Measurements from ENCODE around the gene ZNF653. TPM values are rescaled to one million over a fixed set of nuclear protein-coding genes. Genes with fewer than 3 reads are reported as not detected.

ZNF653 gene
- total RNA-seq, 8 experiments from 2014 or later: 2.5 to 12.8 (median 8.4) TPM

- H3K27ac ChIP-seq: peak overlapping the region; percentile 95 to 96
- WGBS, 10 experiments: 6 to 77% (median 42%) methylated on average over 2 to 7 of the region's 20 CpGs; no CpG with 5 or more reads in 6 of the 10 experiments
- peak; percentile 17 to 49 (median 38) for ATAC-seq (replicated peaks in 6 of 8)
- in situ Hi-C loops (cut with MboI; ENCODE audit: low pct_unique_long_range_greater_than_20kb in 2 of 9, low sequenced_read_pairs in 9 of 9, unreplicated experiment in 9 of 9): no loop called here
- peak overlapping the region; percentile 72 to 87 (median 82) for H3K4me3 ChIP-seq
- H3K4me1 ChIP-seq (replicated peaks in 1 of 2): peaks cover 9 to 14% of the 10 kb centered on the region in 2 donors
Measured at GRCh38 chr19:11506101-11506555, 489 bp upstream of the ZNF653 start.

GRCh38 chr19:11505032-11505503 is 571 bp downstream of the ZNF653 start:
- ATAC-seq (replicated peaks in 6 of 8): peak; percentile 88 to 94 (median 92)

GRCh38 chr19:11504502-11505031 is 1.1 kb downstream of the ZNF653 start:
- no peak for ATAC-seq (replicated peaks in 6 of 8)
- peak overlapping the region; percentile 72 to 87 (median 82) for H3K4me3 ChIP-seq
- in situ Hi-C loops (cut with MboI; ENCODE audit: low pct_unique_long_range_greater_than_20kb in 2 of 9, low sequenced_read_pairs in 9 of 9, unreplicated experiment in 9 of 9): no loop called here
- H3K4me1 ChIP-seq (replicated peaks in 1 of 2): peaks cover 9 to 14% of the 10 kb centered on the region in 2 donors
- peak overlapping the region in 1 of 2 donors; percentile 17 for H3K27ac ChIP-seq
- WGBS, 10 experiments: 40 to 100% (median 66%) methylated on average over 1 to 5 of the region's 7 CpGs; no CpG with 5 or more reads in 2 of the 10 experiments

More at GRCh38 chr19:11505032-11505503, 571 bp downstream of the ZNF653 start:
- peak overlapping the region; percentile 72 to 87 (median 82) for H3K4me3 ChIP-seq
- in situ Hi-C loops (cut with MboI; ENCODE audit: low pct_unique_long_range_greater_than_20kb in 2 of 9, low sequenced_read_pairs in 9 of 9, unreplicated experiment in 9 of 9): no loop called here
- peaks cover 9 to 14% of the 10 kb centered on the region in 2 donors for H3K4me1 ChIP-seq (replicated peaks in 1 of 2)
- WGBS, 10 experiments: no CpG with 5 or more reads among the region's 33 CpGs
- peak overlapping the region; percentile 95 to 96 for H3K27ac ChIP-seq

- no peak overlapping the region for H3K27ac ChIP-seq
- H3K4me3 ChIP-seq: no peak overlapping the region
- in situ Hi-C loops (cut with MboI; ENCODE audit: low pct_unique_long_range_greater_than_20kb in 2 of 9, low sequenced_read_pairs in 9 of 9, unreplicated experiment in 9 of 9): loop anchor here in 3 of 9 experiments (25.0 kb wide), 1 partner anchor 213 kb away; the partner anchor contains the start of gene TSPAN16 (in 3 of the 3)
- 60 to 100% (median 86%) methylated on average over 1 to 6 of the region's 7 CpGs; no CpG with 5 or more reads in 3 of the 10 experiments for WGBS, 10 experiments
- no peak for ATAC-seq (replicated peaks in 6 of 8)
- H3K4me1 ChIP-seq (replicated peaks in 1 of 2): peaks cover 0 to 5% of the 10 kb centered on the region in 2 donors
Measured at GRCh38 chr19:11499890-11500420, 5.7 kb downstream of the ZNF653 start.

- Histone ChIP-seq H3K27ac (no peak overlapping the region), H3K4me3 (no peak overlapping the region), H3K4me1 (replicated peaks in 1 of 2) (peaks cover 0 to under 1% of the 10 kb centered on the region in 2 donors)
- in situ Hi-C loops (cut with MboI; ENCODE audit: low pct_unique_long_range_greater_than_20kb in 2 of 9, low sequenced_read_pairs in 9 of 9, unreplicated experiment in 9 of 9): loop anchor here in 3 of 9 experiments (25.0 kb wide), 1 partner anchor 212 kb away; the partner anchor contains the start of gene TSPAN16 (in 3 of the 3)
- 50 to 100% (median 97%) methylated on average over 1 to 5 of the region's 6 CpGs; no CpG with 5 or more reads in 3 of the 10 experiments for WGBS, 10 experiments
- ATAC-seq (replicated peaks in 6 of 8): no peak
Measured at GRCh38 chr19:11499220-11499726, 6.4 kb downstream of the ZNF653 start.

GRCh38 chr19:11496391-11497163 is 9.1 kb downstream of the ZNF653 start:
- in situ Hi-C loops (cut with MboI; ENCODE audit: low pct_unique_long_range_greater_than_20kb in 2 of 9, low sequenced_read_pairs in 9 of 9, unreplicated experiment in 9 of 9): loop anchor here in 3 of 9 experiments (25.0 kb wide), 1 partner anchor 209 kb away; the partner anchor contains the start of gene TSPAN16 (in 3 of the 3)
- Histone ChIP-seq H3K4me3 (no peak overlapping the region), H3K4me1 (replicated peaks in 1 of 2) (no peaks in the 10 kb centered on the region), H3K27ac (no peak overlapping the region)
- ATAC-seq (replicated peaks in 6 of 8): peak; percentile 54 to 99 (median 70)
- WGBS, 10 experiments: 25 to 100% (median 73%) methylated on average over 1 to 7 of the region's 17 CpGs; no CpG with 5 or more reads in 4 of the 10 experiments

- H3K27ac ChIP-seq: no peak overlapping the region
- 80 to 100% (median 100%) methylated on average over 1 to 9 of the region's 22 CpGs; no CpG with 5 or more reads in 3 of the 10 experiments for WGBS, 10 experiments
- in situ Hi-C loops (cut with MboI; ENCODE audit: low pct_unique_long_range_greater_than_20kb in 2 of 9, low sequenced_read_pairs in 9 of 9, unreplicated experiment in 9 of 9): loop anchor here in 3 of 9 experiments (25.0 kb wide), 1 partner anchor 209 kb away; the partner anchor contains the start of gene TSPAN16 (in 3 of the 3)
- no peak overlapping the region for H3K4me3 ChIP-seq
- no peaks in the 10 kb centered on the region for H3K4me1 ChIP-seq (replicated peaks in 1 of 2)
- peak in 4 of 8 experiments; percentile 5 to 25 (median 10) for ATAC-seq (replicated peaks in 6 of 8)
Measured at GRCh38 chr19:11495885-11496284, 9.8 kb downstream of the ZNF653 start.

GRCh38 chr19:11495481-11495880 is 10.2 kb downstream of the ZNF653 start:
- in situ Hi-C loops (cut with MboI; ENCODE audit: low pct_unique_long_range_greater_than_20kb in 2 of 9, low sequenced_read_pairs in 9 of 9, unreplicated experiment in 9 of 9): loop anchor here in 3 of 9 experiments (25.0 kb wide), 1 partner anchor 208 kb away; the partner anchor contains the start of gene TSPAN16 (in 3 of the 3)
- Histone ChIP-seq H3K27ac (no peak overlapping the region), H3K4me1 (replicated peaks in 1 of 2) (no peaks in the 10 kb centered on the region), H3K4me3 (no peak overlapping the region)
- 79 to 100% (median 89%) methylated on average over 2 to 7 of the region's 10 CpGs; no CpG with 5 or more reads in 2 of the 10 experiments for WGBS, 10 experiments
- peak in 2 of 8 experiments; percentile 2 to 3 for ATAC-seq (replicated peaks in 6 of 8)

- in situ Hi-C loops (cut with MboI; ENCODE audit: low pct_unique_long_range_greater_than_20kb in 2 of 9, low sequenced_read_pairs in 9 of 9, unreplicated experiment in 9 of 9): loop anchor here in 3 of 9 experiments (25.0 kb wide), 1 partner anchor 207 kb away; the partner anchor contains the start of gene TSPAN16 (in 3 of the 3)
- H3K4me3 ChIP-seq: no peak overlapping the region
- H3K27ac ChIP-seq: no peak overlapping the region
- peak in 1 of 8 experiments; percentile 11 for ATAC-seq (replicated peaks in 6 of 8)
- no peaks in the 10 kb centered on the region for H3K4me1 ChIP-seq (replicated peaks in 1 of 2)
- 33 to 100% (median 80%) methylated on average over 1 to 12 of the region's 27 CpGs; no CpG with 5 or more reads in 3 of the 10 experiments for WGBS, 10 experiments
Measured at GRCh38 chr19:11494634-11495285, 10.9 kb downstream of the ZNF653 start.

GRCh38 chr19:11489378-11489777 is 16.3 kb downstream of the ZNF653 start:
- ATAC-seq (replicated peaks in 6 of 8): no peak
- in situ Hi-C loops (cut with MboI; ENCODE audit: low pct_unique_long_range_greater_than_20kb in 2 of 9, low sequenced_read_pairs in 9 of 9, unreplicated experiment in 9 of 9): loop anchor here in 3 of 9 experiments (25.0 kb wide), 1 partner anchor 202 kb away; the partner anchor contains the start of gene TSPAN16 (in 3 of the 3)
- Histone ChIP-seq H3K27ac (no peak overlapping the region), H3K4me3 (no peak overlapping the region), H3K4me1 (replicated peaks in 1 of 2) (no peaks in the 10 kb centered on the region)
- 80 to 100% (median 100%) methylated on average over 1 to 4 of the region's 7 CpGs; no CpG with 5 or more reads in 4 of the 10 experiments for WGBS, 10 experiments

- H3K27ac ChIP-seq: no peak overlapping the region
- H3K4me3 ChIP-seq: no peak overlapping the region
- H3K4me1 ChIP-seq (replicated peaks in 1 of 2): peaks cover 0 to 2% of the 10 kb centered on the region in 2 donors
- in situ Hi-C loops (cut with MboI; ENCODE audit: low pct_unique_long_range_greater_than_20kb in 2 of 9, low sequenced_read_pairs in 9 of 9, unreplicated experiment in 9 of 9): loop anchor here in 3 of 9 experiments (25.0 kb wide), 1 partner anchor 200 kb away; the partner anchor contains the start of gene TSPAN16 (in 3 of the 3)
- ATAC-seq (replicated peaks in 6 of 8): no peak
- 0 to 100% (median 94%) methylated on average over 1 to 5 of the region's 45 CpGs; no CpG with 5 or more reads in 3 of the 10 experiments for WGBS, 10 experiments
Measured at GRCh38 chr19:11486661-11487503, 18.8 kb downstream of the ZNF653 start.
